ENCODE measurements around the gene SHF.

GRCh38 chr15:45183511-45183910 lies 4.3 kb downstream of the SHF start:
- TF ChIP-seq CTCF (IDR thresholded peaks at IDR 0.05): no peak
- no peak for TF ChIP-seq POLR2A (IDR thresholded peaks at IDR 0.05)
- TF ChIP-seq POLR2AphosphoS5 (IDR thresholded peaks at IDR 0.05): no peak
